ES-I3 (cell line): ENCODE measurements around the gene DNAJC18.
"Not testable (repeated sequence)": the region's sequence is repeated elsewhere in the genome, so short reads cannot be mapped to it uniquely, and the experiment has no call there.

Source experiments
- H3K36me3 ChIP-seq: 2 replicates; pipeline ENCODE4 v1.6.1; 2013; ENCODE audit warnings: mild to moderate bottlenecking, low read length, control low read depth, moderate library complexity; ENCODE audit not compliant: insufficient read depth
- H3K4me1 ChIP-seq: 2 replicates; pipeline ENCODE4 v1.6.1; 2013; ENCODE audit warnings: mild to moderate bottlenecking, control low read depth, low read length; ENCODE audit not compliant: insufficient read depth
- H3K9ac ChIP-seq: 2 replicates; pipeline ENCODE4 v1.6.1; 2013; ENCODE audit warnings: low read depth, mild to moderate bottlenecking, low read length, moderate library complexity
- H3K9me3 ChIP-seq: 2 replicates; pipeline ENCODE4 v1.6.1; 2013; ENCODE audit warnings: mild to moderate bottlenecking, low read length, moderate library complexity; ENCODE audit not compliant: control insufficient read depth, insufficient read depth

The DNAJC18 gene

GRCh38 chr5:139453683-139454567 lies 14.6 kb upstream of the DNAJC18 start:
- H3K9ac ChIP-seq, result no peak overlapping the region
- no peaks in the 10 kb centered on the region for H3K9me3 ChIP-seq

GRCh38 chr5:139451878-139452660 lies 12.7 kb upstream of the DNAJC18 start:
- H3K9me3 ChIP-seq, result no peaks in the 10 kb centered on the region
- H3K9ac ChIP-seq, result no peak overlapping the region
- H3K36me3 ChIP-seq, result no peaks in the 10 kb centered on the region
- no peaks in the 10 kb centered on the region for H3K4me1 ChIP-seq

More at GRCh38 chr5:139453683-139454567, 14.6 kb upstream of the DNAJC18 start:
- no peaks in the 10 kb centered on the region for H3K36me3 ChIP-seq
- H3K4me1 ChIP-seq, result peaks cover 1% of the 10 kb centered on the region; the same call in 1 of the 2 replicates

DNA sequence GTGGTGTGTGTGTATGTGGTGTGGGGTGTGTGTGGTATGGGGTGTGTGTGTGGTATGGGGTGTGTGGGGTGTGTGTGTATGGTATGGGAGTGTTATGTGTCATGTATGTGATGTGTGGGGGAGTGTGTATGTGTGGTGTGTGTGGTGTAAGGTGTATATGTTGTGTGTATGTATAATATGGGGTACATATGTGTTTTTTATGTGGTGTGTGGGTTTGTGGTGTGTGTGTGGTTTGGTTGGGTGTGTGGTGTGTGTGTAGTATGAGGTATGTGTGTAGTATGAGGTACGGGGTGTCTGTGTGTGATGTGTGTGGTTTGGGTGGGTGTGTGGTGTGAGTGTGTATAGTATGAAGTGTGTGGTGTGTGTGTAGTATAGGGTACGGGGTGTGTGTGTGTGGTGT lies 11.9 kb upstream of the DNAJC18 start:
- no peak overlapping the region for H3K9ac ChIP-seq
- H3K36me3 ChIP-seq, result no peaks in the 10 kb centered on the region

DNA sequence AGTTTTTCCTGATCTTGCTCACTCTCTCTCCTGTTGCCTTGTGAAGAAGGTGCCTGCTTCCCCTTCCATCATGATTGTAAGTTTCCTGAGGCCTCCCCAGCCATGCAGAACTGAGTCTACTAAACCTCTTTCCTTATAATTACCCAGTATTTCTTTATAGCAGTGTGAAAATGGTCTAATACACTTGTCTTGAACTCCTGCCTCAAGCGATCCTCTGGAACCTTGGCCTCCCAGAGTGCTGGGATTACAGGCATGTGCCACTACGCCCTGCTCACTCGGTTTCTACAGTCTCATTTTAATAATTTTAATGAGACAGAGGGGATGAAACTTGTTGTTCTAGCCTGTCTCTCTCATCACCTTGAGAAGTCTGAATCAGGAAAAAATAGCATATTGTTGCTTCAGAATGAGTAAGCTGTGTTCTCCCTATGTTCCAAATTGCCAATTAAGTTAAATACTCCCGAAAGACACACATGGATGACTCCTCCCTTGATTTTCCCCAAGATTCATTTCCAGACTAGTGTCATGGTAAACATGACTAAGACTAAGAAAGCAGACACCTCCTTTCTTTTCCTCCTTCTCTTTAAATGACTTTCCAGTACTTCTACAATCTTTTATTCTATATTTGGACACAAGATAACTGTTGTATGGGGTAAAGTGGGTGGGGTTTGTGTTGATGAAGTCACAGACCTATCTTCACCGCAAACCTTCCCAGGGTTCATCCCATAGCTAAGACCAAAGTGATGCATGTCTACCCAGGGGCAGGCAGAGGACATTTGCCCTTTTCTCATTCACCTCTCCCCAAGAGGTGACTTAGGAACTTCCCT lies 7.8 kb upstream of the DNAJC18 start:
- Histone ChIP-seq H3K9me3 (no peaks in the 10 kb centered on the region), H3K4me1 (0 out of 2 replicates have a peak, but pooled peaks cover 5% of the 10 kb centered on the region), H3K36me3 (no peaks in the 10 kb centered on the region), H3K9ac (no peak overlapping the region)

More for the DNA sequence above, 11.9 kb upstream of the DNAJC18 start:
- Histone ChIP-seq H3K9me3 (no peaks in the 10 kb centered on the region), H3K4me1 (no peaks in the 10 kb centered on the region)

- Histone ChIP-seq H3K9ac (no peak overlapping the region), H3K4me1 (0 out of 2 replicates have a peak, but pooled peaks cover 5% of the 10 kb centered on the region), H3K36me3 (no peaks in the 10 kb centered on the region), H3K9me3 (no peaks in the 10 kb centered on the region)
Measured at GRCh38 chr5:139445325-139446170, 6.2 kb upstream of the DNAJC18 start.

DNA sequence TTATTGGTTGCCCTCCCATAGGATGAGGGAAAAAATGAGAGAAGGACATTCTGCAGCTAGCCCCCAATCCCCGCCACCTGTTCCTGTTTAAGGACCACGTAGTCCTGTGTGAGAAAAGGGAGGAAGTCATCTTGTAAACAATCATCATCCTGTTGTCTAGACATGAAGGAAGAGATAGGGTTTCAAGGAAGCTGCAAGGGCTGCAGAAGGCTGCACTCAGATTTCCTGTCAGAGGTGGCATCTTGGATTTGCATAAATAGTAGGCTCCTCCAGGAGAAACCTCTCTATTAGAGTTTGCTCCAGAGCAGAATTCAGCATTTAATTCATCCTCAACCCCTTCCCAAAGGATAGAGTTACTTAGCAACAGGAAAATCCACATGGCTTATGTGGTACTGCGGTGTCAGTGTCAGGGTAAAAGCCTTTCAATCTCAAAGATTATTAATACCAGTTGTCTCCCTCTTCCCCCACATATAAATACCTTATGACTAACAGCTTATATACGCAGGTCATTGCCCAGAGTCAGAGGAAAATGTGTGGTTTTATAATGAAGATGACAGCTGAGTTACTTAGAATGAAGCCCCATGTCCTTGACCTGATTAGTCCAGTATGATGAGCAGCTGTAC lies 4.6 kb upstream of the DNAJC18 start:
- H3K4me1 ChIP-seq, result 0 out of 2 replicates have a peak, but pooled peaks cover 5% of the 10 kb centered on the region

GRCh38 chr5:139440416-139440815 lies 1.1 kb upstream of the DNAJC18 start:
- not testable (repeated sequence) for H3K4me1 ChIP-seq, H3K36me3 ChIP-seq, H3K9me3 ChIP-seq, H3K9ac ChIP-seq

More for the DNA sequence above, 4.6 kb upstream of the DNAJC18 start:
- no peaks in the 10 kb centered on the region for H3K9me3 ChIP-seq
- no peak overlapping the region for H3K9ac ChIP-seq
- H3K36me3 ChIP-seq, result no peaks in the 10 kb centered on the region

DNA sequence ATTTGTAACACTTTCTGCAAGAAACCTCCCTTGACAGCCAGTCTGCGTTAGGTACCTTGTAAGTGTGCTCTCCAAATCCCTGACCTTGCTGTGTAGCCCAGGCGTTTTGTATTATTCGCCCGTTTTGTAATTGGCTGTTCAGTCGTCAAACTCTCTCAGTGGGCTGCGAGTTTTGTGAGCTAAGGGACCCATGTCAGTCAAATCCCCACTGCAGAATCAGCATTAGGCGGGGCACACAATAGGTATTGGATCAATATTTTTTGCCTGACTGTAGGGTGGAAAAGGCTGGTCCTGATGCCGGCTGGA lies 665 bp downstream of the DNAJC18 start:
- no peaks in the 10 kb centered on the region; the same call in 1 of the 2 replicates for H3K36me3 ChIP-seq
- peak overlapping the region; percentile 51 for H3K9ac ChIP-seq

DNA sequence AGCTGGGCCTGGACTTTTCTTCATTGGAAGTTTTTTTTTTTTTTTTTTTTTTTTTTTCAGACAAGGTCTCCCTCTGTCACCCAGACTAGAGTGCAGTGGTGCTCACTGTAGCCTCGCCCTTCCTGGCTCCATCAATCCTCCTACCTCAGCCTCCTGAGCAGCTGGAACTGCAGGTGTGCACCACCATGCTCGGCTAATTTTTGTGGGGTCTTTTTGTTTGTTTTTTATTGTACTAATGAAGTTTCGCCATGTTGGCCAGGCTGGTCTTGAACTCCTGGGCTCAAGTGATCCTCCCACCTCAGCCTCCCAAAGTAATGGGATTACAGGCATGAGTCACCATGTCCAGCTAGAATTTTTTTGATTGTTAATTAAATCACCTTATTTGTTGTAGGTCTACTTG lies 3.6 kb downstream of the DNAJC18 start:
- Histone ChIP-seq H3K9ac (no peak overlapping the region), H3K4me1 (no peaks in the 10 kb centered on the region), H3K36me3 (no peaks in the 10 kb centered on the region; the same call in 1 of the 2 replicates), H3K9me3 (no peaks in the 10 kb centered on the region)

More for the DNA sequence above, 665 bp downstream of the DNAJC18 start:
- Histone ChIP-seq H3K9me3 (no peaks in the 10 kb centered on the region), H3K4me1 (0 out of 2 replicates have a peak, but pooled peaks cover 1% of the 10 kb centered on the region)

DNA sequence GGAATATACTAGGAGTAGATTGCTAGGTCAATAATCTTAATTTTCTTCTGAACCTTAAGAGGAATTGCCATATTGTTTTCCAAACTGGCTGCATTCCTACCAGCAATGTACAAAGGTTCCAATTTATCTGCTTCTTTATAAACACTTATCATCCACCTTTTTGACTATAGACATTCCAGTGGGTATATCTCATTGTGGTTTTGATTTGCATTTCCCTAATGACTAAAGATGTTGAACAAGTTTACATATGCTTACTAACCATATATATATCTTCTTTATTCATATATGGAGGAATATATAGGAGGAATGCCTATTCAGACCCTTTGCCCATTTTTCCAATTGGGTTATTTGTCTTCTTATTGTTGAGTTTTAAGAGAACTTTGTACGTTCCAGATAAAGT lies 7.6 kb downstream of the DNAJC18 start:
- Histone ChIP-seq H3K9me3 (no peaks in the 10 kb centered on the region), H3K9ac (no peak overlapping the region), H3K4me1 (no peaks in the 10 kb centered on the region), H3K36me3 (no peaks in the 10 kb centered on the region; the same call in 1 of the 2 replicates)

DNA sequence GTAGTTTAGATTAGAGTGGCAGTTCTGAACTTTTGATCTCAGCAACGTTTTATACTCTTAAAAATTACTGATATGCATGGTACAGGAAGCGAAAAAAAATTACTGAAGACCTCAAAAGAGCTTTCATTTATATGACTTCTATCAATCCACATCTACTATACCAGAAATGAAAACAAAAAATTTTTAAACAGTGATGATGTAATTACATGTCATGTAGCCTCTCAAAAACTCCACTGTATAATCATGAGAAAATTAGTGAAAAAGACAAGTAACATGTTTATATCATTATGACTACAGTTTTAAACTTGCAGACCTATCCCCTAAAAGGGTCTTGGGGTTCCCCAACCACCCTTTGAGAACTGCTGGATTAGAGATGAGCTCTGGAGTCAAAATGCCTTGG lies 9.3 kb downstream of the DNAJC18 start:
- no peaks in the 10 kb centered on the region for H3K9me3 ChIP-seq
- H3K4me1 ChIP-seq, result no peaks in the 10 kb centered on the region
- H3K9ac ChIP-seq, result no peak overlapping the region
- H3K36me3 ChIP-seq, result no peaks in the 10 kb centered on the region

DNA sequence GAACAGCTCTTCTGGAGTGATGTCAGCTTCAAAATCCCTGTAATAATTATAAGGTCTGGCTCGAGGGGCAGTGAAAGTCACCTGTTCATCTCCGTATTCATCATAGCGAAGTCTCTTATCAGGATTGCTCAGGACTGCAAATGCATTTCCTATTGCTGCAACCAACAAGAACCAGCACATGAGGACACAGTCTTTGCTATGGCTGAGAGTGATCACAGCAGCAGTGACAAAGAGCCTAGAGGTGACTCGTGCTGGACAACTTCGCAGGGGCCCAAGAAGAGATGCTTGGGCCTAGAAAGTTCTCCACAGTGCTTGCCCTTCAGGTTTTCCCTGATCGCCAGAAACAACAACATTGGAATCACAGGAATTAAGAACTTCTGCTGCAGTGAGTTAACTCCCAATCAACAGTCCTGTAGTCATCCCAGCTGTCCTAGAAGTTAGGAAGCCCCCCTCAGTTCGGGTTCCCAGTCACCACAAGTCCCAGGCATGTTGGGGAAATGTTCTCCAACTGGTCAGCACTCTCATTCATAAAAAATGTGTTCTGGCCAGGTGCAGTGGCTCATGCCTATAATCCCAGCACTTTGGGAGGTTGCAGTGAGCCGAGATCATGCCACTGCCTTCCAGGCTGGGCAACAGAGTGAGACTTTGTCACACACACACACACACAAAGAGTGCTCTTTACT lies 13.0 kb downstream of the DNAJC18 start:
- Histone ChIP-seq H3K9ac (no peak overlapping the region), H3K9me3 (no peaks in the 10 kb centered on the region), H3K36me3 (no peaks in the 10 kb centered on the region; the same call in 1 of the 2 replicates), H3K4me1 (no peaks in the 10 kb centered on the region)
